ENCODE measurements around the gene VAMP4.
"Not testable (repeated sequence)": the region's sequence is repeated elsewhere in the genome, so short reads cannot be mapped to it uniquely, and the experiment has no call there.

The VAMP4 gene

DNA sequence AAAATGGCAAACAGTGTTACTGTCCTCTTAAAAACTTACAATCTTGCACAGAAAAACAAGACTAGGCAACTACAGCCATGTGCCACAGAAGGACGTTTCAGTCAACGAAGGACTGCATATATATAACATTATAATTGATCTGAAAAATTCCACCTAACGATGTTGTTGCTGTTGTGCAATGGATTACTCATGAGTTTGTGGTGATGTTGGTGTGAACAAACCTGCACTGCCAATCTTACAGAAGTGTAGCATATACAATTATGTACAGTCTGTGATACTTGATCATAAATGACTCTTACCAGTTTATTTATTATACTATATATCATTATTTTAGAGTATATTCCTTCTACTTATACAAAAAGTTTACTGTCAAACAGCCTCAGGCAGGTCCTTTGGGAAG lies 6.8 kb upstream of the VAMP4 start:
- no peak for DNase-seq

DNA sequence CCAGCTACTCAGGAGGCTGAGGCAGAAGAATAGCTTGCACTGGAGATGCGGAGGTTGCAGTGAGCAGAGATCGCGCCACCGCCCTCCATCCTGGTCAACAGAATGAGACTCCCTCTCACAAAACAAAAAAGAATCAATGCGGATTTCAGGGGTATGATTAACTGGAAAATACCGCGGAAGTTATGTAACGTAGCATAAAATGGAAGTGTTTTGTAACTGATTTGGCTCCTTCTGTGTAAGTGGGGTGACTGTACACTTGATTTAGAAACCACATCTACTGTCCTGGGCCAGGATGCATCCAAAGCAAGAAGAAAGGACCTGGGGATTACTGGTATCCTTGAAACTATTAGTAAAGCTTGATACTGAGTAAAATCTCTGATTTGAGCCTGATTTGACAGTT lies 3.1 kb upstream of the VAMP4 start:
- no peak for DNase-seq

DNA sequence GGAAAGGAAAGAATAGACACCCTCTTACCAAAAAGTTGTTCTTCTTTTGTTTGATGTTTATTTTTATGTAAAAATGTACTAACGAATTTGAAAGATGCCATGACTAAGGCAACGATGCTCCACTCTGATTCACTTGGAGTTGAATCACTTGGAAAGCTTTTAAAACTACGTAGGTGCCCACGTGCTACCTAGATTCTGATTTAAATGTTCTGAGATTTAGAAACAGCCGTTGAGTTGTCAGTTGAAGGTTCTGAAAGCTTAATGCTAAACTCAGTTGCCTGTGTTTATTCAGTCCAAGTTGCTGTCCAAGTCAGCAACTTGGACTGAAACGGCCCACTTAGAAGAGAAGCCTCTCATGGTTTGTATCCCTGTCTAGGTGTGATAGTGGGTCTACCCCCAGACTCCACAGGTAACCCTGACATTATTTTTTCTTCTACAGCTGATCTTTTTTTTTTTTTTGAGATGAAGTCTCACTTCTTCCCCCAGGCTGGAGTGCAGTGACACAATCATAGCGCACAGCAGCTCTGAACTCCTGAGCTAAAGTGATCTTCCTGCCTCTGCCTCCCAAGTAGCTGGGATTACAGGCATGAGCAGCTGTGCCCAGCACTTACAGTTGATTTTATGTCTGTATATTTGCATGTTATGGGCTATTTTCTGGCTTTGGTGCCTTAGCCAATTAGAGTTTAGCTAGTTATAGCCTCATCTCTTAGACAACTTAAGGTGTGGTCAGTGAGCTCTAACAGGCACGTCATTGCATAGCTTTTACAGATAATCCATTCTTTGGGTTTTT lies 1.4 kb upstream of the VAMP4 start:
- no peak for DNase-seq

DNA sequence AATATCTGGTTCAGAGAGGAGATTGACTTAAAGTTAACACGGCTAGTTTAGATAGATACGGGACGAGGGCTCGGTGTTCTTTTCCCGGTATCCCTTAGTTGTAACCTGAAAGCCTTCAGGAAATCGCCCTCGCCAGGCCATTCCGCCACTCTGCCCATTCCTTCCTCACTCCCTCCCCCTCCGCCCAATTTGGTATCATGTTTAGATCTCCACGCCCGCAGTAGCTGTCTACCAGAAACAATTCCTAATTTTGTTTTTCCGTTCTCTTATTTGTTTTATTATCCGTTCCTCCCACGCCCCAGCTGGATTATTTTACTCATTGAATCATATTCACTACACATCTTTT lies 685 bp upstream of the VAMP4 start:
- DNase-seq: no peak

DNA sequence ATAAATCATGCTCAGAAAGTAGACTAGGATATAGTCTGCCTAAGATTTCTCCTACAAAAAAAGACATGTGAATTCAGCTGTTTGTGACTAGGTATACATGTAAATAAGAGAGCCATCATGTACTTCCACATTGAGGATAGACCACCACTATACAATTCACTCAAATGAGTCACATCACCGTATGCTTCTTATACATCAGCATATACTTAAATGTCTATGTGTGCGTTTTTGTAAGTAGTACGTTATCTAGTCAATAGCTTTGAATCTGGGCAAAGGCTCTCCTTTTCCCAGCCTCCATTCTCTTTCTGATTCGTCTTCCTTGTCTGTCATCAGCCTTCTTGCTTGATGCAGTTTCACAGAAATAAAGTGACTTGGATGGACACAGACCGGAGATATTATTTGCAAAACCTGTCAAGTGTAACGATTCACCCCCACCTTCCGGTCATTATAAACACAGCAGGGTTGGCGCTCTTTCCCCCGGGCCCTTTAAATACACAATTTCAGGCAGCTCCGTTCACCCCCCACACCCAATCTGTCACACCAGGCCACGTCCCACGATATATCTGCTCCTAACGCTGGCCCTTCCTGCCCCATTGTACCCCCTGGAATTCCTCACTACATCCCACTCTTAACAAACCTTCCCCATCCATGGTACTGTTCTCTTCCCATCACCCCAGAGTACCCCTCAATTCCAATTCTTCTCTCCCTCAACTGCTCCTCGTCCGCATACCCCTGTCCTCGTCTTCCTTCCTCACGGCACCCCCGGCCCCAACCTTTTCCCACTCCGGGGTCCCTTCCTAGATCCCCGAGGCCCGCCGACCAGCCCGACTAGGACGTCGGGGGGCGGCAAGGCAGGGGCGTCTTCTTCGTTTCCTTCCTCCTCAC lies 636 bp downstream of the VAMP4 start:
- DNase-seq: no peak

DNA sequence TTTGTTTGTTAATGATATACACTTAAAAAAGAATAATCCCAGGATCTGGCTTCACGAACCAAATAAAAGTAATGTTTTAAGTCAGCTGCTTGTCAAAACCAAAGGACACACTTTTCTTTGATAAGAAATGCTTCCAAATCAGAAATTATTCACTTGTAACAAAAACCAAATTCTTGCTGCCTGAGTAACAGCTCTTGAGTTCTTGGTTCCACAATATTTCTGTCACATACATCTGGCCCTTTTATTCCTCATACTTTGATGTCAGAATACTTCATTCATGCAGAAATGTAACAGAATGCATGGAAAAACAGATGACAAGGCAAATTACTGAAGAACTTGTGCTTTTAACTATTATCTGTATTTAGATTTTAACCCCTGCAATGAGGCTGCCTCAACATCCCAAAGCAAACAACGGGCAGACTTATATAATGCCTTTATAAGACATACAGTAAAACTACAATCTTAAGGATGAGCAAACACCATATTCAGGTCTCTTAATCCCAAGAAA lies 1.5 kb downstream of the VAMP4 start:
- DNase-seq: no peak

DNA sequence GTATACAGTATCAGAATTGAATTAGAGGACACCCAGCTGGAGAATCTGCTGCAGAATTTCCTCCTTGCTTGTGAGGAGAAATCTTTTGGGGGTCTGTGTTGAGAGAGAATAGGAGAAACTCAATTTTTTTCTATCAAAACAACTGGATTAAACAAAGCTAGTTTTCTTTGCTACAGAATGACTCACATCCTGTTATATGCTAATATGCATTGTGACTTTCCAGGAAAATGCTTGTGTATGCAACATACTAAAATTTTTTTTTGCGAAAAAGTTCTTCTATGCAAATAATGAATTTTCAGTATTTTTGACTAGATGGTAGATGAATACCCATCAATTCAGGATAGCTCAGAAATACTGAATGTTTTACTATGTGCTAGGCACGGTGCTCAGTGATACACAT lies 2.2 kb downstream of the VAMP4 start:
- no peak for DNase-seq

DNA sequence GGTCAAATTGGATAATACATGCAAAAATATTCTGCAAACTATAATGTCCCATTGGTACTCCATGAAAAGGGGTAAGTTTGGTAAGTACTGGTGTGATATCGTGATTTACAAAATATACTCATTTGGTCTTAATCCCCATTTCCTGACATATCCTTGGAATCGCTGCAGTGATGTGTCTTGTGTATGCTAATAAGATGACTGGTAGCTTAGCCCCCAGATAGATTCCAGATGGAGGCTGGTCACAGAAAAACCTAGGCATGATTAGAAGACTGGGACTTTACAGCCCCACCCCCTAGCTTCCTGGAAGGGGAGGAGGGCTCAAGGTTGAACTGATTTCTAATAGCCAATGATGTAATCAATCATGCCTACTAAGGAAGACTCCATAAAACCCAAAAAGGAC lies 3.0 kb downstream of the VAMP4 start:
- DNase-seq: no peak

DNA sequence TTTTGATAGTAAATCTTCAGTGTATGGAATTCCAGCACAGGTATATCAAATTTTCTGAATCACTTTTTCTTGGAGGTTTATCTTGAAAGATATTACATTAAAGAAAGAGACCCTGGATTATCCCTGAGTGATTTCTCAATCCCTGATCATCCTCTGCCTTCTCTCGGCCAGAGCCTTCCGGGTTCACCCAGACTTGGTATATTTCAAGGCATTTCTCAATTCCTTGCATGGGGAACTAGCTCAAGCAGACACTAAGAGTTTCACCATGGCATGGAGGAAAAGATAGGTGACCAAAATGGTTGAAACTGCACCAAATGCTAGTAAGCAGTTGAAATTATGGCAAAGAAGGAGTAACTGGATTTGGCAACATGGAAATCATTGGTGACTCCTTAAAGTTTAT lies 5.7 kb downstream of the VAMP4 start:
- no peak for DNase-seq

DNA sequence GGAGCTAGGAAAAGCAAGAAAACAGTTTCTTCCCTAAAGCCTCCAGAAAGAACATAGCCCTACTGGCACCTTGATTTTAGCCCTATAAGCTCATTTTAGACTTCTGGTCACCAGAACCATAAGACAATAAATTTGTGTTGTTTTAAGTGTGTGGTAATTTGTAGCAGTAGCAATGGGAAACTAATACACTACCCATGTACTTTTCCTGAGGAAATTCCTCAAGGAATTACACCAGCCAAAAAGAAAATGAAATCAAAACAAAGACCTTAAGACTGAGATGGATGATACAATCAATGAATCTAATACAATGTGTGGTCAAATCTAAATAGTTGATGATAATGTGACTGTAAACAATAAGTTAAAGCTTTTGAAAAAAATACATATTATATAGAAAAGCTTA lies 11.8 kb downstream of the VAMP4 start:
- no peak for DNase-seq

DNA sequence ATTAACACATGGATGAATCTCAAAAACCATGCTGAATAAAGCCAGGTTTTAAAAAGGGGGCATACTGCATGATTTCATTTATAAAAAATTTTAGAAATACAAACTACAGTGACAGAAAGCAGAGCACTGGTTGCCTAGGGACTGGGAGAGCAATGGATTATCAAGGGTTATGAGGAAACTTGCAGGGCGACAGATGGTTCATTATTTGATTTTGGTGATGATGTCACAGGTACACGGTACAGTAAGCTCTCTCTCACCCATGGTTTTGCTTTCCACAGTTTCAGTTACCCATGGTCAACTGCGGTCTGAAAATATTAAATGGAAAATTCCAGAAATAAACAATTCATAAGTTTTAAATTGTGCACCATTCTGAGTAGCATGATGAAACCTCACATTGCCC lies 14.1 kb downstream of the VAMP4 start:
- no peak for DNase-seq

DNA sequence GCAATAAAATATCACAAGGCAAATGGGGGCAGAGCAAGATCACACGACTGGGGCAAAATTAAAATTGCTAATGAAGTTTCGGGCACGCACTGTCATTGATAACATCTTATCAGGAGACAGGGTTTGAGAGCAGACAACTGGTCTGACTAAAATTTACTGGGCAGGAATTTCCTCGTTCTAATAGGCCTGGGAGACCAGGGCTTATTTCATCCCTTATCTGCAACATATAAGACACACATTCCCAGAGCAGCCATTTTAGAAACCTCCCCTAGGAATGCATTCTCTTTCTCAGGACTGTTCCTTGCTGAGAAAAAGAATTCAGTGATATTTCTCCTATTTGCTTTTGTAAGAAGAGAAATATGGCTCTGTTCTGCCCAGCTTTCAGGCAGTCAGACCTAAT lies 18.7 kb downstream of the VAMP4 start:
- not testable (repeated sequence) for DNase-seq

DNA sequence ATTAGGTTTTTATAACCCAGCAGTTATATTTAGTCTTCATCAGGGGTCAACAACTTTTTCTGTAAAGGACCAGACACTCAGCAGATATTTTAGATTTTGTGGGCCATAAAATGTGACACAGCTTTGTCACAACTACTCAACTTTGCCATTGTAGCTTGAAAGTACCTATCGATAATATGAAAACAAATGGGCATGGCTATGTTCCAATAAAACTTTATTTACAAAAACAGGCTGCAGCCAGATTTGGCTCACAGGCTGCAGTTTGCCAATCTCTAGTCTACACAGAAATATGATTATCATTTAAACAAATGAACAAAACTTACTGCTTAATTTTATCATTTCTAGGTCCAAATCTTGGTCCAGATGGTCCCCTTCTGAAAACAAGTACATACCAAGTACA lies 23.0 kb downstream of the VAMP4 start:
- DNase-seq: no peak

DNA sequence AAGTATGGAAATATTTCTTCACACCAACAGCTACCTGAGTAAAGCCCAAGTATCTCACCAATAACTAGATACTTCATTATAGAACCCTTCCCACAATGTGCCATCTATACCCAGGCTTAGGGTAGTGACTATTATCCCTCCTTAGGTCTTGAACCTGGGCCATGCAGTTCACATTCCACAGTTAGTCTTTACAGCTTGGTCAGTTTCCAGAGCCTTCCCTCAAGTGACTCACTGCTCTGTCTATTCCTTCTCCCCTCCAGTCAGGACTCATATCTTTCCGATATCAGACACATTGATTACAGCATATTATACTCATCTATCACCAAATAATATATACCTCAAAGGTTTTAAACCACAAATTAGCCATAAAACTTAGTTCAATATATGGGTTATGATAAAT lies 23.6 kb downstream of the VAMP4 start:
- no peak for DNase-seq

DNA sequence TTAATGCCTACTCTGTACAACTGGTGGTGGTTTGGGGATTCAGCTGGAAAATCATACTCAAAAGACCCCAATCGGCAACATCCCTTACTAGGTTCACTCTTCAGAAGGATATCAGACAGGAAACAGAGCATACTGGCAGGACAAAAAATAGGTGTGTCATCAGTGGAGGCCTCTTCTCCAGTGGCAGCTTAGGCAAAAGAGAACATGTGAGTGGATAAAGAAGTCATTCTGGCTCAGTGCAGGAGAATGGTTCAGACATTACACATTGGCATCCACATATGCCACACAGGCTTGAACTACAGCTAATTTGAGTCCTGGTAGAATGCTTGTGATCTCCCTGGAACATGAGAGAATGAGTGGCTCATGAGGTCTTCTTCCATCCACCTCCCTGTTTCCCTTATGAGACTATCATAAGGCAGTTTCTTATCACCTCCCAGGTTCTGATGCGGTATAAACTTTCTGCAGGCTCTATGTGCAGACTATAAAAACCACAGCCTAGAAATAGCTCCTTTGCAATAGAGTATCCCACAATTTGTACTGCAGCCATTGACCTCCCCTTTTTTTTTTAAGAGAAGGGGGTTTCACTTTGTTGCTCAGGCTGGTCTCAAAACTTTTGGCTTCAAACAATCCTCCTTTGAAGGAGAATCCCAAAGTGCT lies 24.7 kb downstream of the VAMP4 start:
- DNase-seq: no peak

DNA sequence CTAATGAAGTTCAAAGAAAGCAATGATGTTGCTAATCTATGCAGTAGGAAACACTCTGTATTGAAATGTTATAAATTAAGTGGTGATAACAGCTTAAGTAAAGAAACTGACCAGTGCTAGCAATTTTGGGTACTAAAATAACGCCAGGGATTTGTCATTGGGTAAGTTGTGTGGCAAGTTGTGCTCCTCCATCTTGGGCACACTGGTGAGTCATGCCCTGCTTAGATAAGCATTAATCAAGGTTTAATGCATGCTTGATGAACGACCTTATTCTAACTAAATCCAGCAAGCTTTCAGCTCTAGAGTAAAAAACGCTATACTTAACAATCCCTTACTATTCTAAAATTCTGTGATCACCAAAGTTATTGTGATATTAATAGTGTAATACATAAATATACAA lies 25.2 kb downstream of the VAMP4 start:
- no peak for DNase-seq

DNA sequence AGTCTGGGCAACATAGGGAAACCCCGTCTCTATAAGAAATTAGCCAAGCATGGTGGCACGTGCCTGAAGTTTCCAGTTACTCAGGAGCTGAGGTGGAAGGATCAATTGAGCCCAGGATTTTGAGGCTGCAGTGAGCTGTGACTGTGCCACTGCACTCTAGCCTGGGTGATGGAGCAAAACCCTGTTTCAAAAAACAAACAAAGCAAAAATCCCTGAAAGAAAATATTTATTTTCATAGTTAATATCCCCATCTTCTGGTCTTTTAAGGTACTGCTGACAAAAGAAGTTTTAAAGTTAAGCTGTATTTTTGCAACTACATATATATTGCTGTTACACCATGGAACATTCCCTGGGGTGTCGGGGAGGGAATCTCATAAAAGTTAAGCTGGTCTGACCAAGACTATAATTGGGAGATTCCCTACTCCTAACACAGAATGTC lies 26.0 kb downstream of the VAMP4 start:
- DNase-seq: no peak

DNA sequence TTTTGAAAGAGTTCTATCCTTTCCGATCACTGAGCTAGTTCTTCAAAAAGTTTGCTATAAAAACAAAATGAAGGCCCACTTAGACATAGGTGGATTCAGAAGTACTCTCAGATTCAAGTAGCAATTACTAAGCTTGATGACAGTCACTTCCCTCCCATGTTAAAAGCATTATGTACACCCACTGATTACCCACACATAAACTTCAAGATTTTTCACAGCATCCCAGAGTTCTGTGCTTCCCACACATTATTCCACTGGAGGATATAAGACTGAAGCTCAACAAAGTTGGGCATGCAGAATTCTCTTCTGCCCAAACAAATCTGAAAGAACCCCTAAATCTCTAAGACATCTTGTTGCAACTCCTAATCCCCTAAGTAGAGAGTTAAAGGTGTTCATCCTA lies 29.5 kb downstream of the VAMP4 start:
- DNase-seq: no peak

DNA sequence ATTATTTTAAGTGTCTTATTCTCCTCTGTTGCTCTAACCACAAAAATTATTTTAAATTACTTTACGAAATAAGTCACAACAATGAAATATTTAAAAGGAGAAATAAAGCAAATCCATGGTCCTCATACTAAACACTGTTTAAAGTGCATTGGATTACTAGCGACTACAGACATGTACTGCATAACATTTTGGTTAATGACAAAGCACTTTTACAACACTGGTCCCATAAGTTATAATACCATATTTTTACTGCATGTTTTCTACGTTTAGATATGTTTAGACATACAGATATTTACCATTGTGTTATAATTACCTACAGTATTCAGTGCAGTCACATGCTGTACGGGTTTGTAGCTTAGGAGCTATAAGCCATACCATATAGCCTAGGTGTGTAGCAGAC lies 30.2 kb downstream of the VAMP4 start:
- DNase-seq: no peak

DNA sequence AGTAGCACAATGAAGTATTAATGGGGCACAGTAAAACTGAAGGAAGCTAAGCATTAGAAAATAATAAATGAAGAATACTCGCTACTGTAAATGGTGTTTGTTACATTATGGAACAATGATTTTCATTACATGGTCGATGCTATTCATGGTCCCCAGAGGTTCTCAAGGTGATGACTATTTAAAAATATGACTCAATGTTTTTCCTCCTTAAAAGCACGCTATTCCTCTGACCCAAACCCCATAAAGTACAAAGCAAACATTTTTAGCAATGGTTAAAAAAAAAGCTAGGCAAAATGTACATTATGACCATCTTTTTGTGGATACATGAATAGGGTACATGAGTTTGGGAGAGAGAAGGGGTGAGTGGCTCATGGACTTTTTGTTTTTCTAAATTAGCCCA lies 34.3 kb downstream of the VAMP4 start:
- DNase-seq: no peak

DNA sequence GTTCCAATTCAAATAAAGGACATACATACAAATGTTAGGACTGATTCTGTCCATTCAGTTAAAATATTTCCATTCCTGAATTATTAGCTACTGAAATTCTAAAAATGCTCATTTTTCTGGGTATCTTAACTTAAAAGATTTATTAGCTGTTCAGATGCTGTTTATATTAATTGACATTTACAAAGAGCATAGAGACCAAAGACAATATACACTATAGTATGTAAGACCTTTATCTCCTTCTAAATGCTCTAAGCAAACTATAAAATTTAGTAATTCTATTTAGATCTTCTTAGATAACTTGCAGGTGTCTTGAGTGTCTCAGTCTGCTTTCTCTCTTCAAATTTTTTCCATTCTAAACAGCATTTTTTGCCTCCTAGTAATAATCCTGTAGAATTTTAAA lies 39.3 kb downstream of the VAMP4 start:
- no peak for DNase-seq

DNA sequence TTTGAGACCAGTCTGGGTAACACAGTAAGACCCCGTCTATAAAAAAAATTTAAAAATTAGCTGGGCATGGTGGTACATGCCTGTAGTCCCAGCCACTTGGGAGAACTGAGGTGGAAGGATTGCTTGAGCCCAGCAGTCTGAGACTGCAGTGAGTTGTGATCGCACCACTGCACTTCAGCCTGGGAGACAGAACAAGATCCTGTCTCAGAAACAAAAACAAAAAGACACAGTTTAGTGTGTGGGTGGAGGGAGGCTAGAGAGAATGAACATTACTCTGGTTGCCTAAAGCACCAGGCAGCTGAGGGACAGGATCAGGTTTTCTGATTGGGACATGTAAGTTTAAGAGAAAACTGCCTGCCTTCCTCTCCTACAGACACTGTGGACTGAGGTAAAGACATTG lies 42.3 kb downstream of the VAMP4 start:
- no peak for DNase-seq

DNA sequence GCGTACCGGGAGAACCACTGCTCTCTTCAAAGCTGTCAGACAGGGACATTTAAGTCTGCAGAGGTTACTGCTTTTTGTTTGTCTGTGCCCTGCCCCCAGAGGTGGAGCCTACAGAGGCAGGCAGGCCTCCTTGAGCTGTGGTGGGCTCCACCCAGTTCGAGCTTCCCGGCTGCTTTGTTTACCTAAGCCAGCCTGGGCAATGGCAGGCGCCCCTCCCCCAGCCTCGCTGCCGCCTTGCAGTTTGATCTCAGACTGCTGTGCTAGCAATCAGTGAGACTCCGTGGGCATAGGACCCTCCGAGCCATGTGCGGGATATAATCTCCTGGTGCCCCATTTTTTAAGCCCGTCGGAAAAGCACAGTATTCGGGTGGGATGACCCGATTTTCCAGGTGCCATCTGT lies 46.1 kb downstream of the VAMP4 start:
- DNase-seq: not testable (repeated sequence)

DNA sequence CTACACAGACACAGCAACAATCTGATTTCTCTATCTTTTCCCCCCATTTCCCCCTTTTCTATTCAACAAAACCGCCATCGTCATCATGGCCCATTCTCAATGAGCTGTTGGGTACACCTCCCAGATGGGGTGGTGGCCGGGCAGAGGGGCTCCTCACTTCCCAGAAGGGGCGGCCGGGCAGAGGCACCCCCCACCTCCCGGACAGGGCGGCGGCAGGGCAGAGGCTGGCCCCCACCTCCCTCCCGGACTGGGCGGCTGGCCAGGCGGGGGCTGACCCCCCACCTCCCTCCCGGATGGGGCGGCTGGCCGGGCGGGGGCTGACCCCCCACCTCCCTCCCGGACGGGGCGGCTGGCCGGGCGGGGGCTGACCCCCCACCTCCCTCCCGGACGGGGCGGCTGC lies 48.3 kb downstream of the VAMP4 start:
- not testable (repeated sequence) for DNase-seq

Data from 8988T (cell line).